Ammon's horn (tissue), 1 donor: ENCODE data around the gene CLIC4.
"Not testable (repeated sequence)": the region's sequence is repeated elsewhere in the genome, so short reads cannot be mapped to it uniquely, and the experiment has no call there.

Source experiments
- DNase-seq: peaks from one replicate; pipeline ENCODE4 v3.0.0-alpha.2; 2016; ENCODE audit warnings: low spot score

The CLIC4 gene

GRCh38 chr1:24744911-24745710, at the start of gene CLIC4:
Gene CLIC4, plus strand, starts transcription at chr1:24745447. Its CDS starts 107 bp downstream, at chr1:24745554.
- peak; percentile 99 for DNase-seq

DNA sequence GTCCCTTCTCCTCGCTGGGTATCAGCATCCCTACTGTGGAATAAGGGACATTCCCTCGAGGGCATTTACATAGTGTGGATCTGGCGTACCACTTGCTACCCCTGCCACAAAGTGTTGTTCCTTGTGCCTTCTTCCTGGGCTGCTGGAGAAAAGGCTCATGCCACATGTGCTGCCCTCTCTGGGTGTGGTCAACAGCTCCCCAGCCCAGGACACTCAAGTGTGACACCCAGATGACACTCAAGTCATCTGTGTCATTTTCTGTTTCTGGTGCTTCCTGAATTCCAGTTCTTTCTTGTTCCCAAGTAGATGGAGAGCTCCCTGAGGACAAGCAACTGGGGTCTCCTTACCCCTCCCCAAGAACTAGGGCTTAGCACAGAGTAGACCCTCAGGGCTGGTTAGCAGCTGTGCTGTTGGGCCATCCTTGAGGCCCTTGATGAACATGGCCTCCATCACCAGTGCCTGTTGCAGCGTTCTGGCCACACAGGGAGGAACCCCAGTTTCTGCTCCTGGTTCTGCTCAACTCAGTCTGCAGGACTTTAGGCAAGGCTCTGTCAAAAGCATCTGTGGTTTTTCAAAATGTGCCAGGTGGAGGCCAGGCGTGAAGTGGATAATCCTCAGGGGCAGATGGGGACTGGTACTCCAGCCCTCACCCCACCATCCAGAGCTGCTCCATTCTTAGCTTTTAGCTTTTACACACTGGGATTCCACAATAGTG, 49.0 kb upstream of the CLIC4 start:
- DNase-seq: no peak

GRCh38 chr1:24696756-24697330, 48.4 kb upstream of the CLIC4 start:
- DNase-seq: no peak

DNA sequence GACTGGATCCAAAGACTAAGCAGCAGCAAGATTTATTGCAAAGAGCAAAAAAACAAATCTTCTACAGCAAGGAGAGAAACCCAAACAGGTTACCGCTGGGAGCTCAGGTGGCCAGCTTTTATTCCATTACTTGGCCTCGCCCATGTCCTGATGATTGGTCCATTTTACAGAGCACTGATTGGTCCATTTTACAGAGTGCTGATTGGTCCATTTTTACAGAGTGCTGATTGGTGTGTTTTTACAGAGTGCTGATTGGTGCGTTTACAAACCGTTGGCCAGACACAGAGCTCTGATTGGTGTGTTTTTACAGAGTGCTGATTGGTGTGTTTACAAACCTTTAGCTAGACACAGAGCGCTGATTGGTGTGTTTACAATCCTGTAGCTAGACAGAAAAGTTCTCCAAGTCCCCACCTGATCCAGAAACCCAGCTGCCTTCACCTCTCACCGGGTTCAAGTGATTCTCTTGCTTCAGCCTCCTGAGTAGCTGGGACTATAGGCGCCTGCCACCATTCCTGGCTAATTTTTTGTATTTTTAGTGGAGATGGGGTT, 47.7 kb upstream of the CLIC4 start:
- DNase-seq: not testable (repeated sequence)

DNA sequence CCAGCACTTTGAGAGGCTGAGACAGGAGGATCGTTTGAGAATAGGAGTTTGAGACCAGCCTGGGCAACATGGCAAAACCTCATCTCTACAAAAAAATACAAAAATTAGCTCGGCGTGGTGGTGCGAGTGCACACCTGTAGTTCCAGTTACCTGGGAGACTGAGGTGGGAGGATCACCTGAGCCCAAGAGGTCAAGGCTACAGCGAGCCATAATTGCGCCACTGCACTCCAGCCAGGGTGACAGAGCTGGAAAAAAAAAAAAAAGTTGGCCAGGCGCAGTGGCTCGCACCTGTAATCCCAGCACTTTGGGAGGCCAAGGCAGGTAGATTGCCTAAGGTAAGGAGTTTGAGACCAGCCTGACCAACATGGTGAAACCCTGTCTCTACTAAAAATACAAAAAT, 46.9 kb upstream of the CLIC4 start:
- DNase-seq: not testable (repeated sequence)

DNA sequence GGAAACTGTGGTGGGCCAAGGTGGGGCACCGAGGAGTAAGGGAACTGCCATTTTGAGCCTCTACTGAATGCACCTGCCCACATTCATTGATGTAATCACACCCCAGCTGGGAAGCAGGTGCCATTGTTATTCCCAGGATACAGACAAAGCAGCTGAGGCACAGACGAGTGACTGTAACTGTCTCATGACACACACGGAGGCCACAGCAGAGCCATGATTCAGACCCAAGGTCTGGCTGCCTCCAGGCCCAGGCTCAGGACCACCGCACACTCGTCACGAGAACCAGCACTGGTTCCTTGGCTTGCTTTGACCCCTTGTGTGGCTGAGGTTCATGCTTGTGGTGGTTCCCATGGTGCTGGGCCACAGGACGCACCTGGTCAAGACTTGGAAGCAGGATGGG, 45.6 kb upstream of the CLIC4 start:
- no peak for DNase-seq

- DNase-seq: no peak
Measured at GRCh38 chr1:24702511-24703293, 42.5 kb upstream of the CLIC4 start.

GRCh38 chr1:24704411-24705259, 40.6 kb upstream of the CLIC4 start:
- DNase-seq: peak; percentile 94

- peak; percentile 93 for DNase-seq
Measured at GRCh38 chr1:24705260-24706073, 39.8 kb upstream of the CLIC4 start.

GRCh38 chr1:24706074-24706389, 39.2 kb upstream of the CLIC4 start:
- DNase-seq: not testable (repeated sequence)

DNA sequence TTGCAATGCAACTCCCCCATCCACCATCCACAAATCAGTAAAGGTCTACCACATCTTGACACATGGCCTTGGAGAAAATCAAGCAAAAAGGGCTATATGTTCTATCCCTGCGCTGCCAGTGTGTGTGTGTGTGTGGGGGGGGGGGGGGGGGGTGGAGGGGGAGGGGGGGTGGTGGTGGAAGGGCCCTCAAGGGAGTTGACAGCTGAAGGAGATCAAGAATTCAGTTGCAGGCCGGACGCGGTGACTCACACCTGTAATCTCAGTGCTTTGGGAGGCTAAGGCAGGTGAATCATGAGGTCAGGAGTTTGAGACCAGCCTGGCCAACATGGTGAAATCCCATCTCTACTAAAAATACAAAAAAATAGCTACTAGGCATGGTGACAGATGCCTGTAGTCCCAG, 37.6 kb upstream of the CLIC4 start:
- DNase-seq: no peak

- DNase-seq: peak; percentile 35
Measured at GRCh38 chr1:24708938-24709337, 36.3 kb upstream of the CLIC4 start.

DNA sequence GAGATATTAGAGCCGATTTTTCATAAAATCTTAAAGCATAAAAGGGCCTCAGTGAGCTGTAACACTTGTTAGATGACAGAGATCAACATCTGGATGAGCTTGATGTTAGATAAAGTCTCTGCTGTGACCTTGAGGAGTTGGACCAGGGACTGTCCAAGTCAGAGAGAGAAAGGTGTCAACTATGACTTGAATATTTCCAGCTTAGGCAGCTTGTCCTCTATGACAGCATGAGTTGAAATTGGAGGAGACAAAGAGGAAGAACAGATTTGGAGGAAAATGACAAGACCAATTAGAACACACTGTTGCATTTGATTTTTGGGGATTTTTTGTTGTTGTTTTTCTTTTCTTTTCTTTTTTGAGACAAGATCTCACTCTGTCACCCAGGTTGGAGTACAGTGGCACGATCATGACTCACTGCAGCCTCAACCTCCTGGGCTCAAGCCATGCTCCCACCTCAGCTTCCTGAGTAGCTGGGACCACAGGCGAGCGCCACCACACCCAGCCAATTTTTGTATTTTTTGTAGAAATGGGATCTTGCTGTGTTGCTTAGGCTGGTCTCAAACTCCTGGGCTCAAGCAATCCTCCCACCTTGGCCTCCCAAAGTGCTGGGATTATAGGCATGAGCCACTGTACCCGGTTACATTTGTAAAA, 35.3 kb upstream of the CLIC4 start:
- DNase-seq: no peak

- no peak for DNase-seq
Measured at GRCh38 chr1:24711329-24711728, 33.9 kb upstream of the CLIC4 start.

GRCh38 chr1:24713176-24713575, 32.1 kb upstream of the CLIC4 start:
- DNase-seq: no peak

- DNase-seq: no peak
Measured at GRCh38 chr1:24713736-24714135, 31.5 kb upstream of the CLIC4 start.

GRCh38 chr1:24714859-24715520, 30.3 kb upstream of the CLIC4 start:
- DNase-seq: peak; percentile 97

DNA sequence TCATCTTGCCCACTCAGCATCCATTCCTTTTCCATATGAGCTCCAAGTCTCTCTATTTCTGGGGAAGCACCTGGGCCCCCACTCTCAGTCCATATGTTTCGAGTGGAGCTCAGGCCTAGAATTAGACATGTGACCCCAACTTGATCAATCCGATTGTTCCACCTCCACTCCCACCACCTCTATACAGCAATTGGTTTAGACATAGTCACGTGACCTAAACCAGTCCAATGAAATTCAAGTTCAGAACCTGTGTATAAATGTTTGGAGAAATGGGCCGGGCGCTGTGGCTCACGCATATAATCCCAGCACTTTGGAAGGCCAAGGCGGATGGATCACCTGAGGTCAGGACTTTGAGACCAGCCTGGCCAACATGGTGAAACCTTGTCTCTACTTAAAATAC, 29.6 kb upstream of the CLIC4 start:
- no peak for DNase-seq
